Fibroblast of lung (primary cell): ENCODE measurements around the gene MYL12B. TPM values are rescaled to one million over a fixed set of nuclear protein-coding genes. Genes with fewer than 3 reads are reported as not detected.
A peak's percentile ranks its signal among the peaks of the same experiment; 100 is the strongest.

ENCODE experiments used
- DNase-seq, 2 donors: peaks; one replicate each; pipeline versions ENCODE4 v3.0.0 to v3.0.0-alpha.2; 2010; ENCODE audit warnings: low read depth in 2 of 2
- H2AFZ ChIP-seq: 2 replicates; pipeline ENCODE4 v1.5.1; 2012; ENCODE audit warnings: low read length, control low read depth, inconsistent platforms
- H3K27ac ChIP-seq: 2 replicates; pipeline ENCODE4 v1.5.1; 2011; ENCODE audit warnings: low read length, control low read depth; ENCODE audit not compliant: insufficient read depth
- H3K27me3 ChIP-seq: 2 replicates; pipeline ENCODE4 v1.5.1; 2011; ENCODE audit warnings: mild to moderate bottlenecking, low read length; ENCODE audit not compliant: control insufficient read depth, insufficient read depth
- H3K36me3 ChIP-seq: 2 replicates; pipeline ENCODE4 v1.5.1; 2011; ENCODE audit warnings: low read length; ENCODE audit not compliant: control insufficient read depth, insufficient read depth
- H3K4me1 ChIP-seq: 2 replicates; pipeline ENCODE4 v1.5.1; 2011; ENCODE audit warnings: low read length; ENCODE audit not compliant: control insufficient read depth, insufficient read depth; ENCODE audit errors: extremely low read depth
- H3K4me2 ChIP-seq: 2 replicates; pipeline ENCODE4 v1.5.1; 2011; ENCODE audit warnings: low read length, control low read depth; ENCODE audit not compliant: insufficient read depth; ENCODE audit errors: extremely low read depth
- H3K4me3 ChIP-seq, 4 experiments: fragments of 200-600 bp in 1 of 4; sonication (generic) in 1 of 4; replicated peaks in 1 of 4; 2 replicates each; pipeline ENCODE4 v1.5.1; 2011 to 2016; ENCODE audit warnings: low read length in 4 of 4, low read depth in 3 of 4, mild to moderate bottlenecking in 3 of 4, control low read depth in 2 of 4, inconsistent platforms in 1 of 4, mixed read lengths in 1 of 4; ENCODE audit not compliant: insufficient read depth in 1 of 4; ENCODE audit errors: control extremely low read depth in 1 of 4
- H3K79me2 ChIP-seq: 2 replicates; pipeline ENCODE4 v1.5.1; 2012; ENCODE audit warnings: mild to moderate bottlenecking, low read length, inconsistent platforms; ENCODE audit not compliant: control insufficient read depth, insufficient read depth
- H3K9ac ChIP-seq: 2 replicates; pipeline ENCODE4 v1.5.1; 2011; ENCODE audit warnings: mild to moderate bottlenecking, low read length, control low read depth; ENCODE audit not compliant: insufficient read depth
- H3K9me3 ChIP-seq: 2 replicates; pipeline ENCODE4 v1.5.1; 2012; ENCODE audit warnings: low read depth, low read length; ENCODE audit not compliant: control insufficient read depth, insufficient read depth
- H4K20me1 ChIP-seq: 2 replicates; pipeline ENCODE4 v1.5.1; 2011; ENCODE audit warnings: low read length; ENCODE audit not compliant: control insufficient read depth, insufficient read depth; ENCODE audit errors: extremely low read depth
- EZH2 ChIP-seq: IDR thresholded peaks from 2 replicates; pipeline ENCODE4 v1.5.1; 2012; ENCODE audit warnings: low read length, control low read depth, mild to moderate bottlenecking; ENCODE audit errors: missing control alignments
- polyA plus RNA-seq, 2 donors: library from polyadenylated mRNA; depleted of rRNA in 1 of 2; stranded (reverse) in 1 of 2; unstranded in 1 of 2; fragments of >200 nt; gene quantifications; 2 replicates each; pipeline ENCODE4 v1.2.1, GENCODE V29; 2011 to 2012; ENCODE audit warnings: missing spikeins in 1 of 2
- total RNA-seq: library from RNA; depleted of rRNA; stranded (reverse); fragments of >200 nt; gene quantifications from 2 replicates; pipeline ENCODE4 v1.2.1, GENCODE V29; 2014
- TF ChIP-seq, protein P1 (sequence below), 2 donors: IDR thresholded peaks in 1 of 2; conservative IDR thresholded peaks in 1 of 2; 1 replicate in 1 of 2; 2 replicates in 1 of 2; pipeline ENCODE4 v1.5.1; 2011 to 2012; ENCODE audit warnings: low read length in 2 of 2, control low read depth in 1 of 2, inconsistent platforms in 1 of 2, low read depth in 1 of 2, mild to moderate bottlenecking in 1 of 2

The MYL12B gene
- total and polyA plus RNA-seq, 2 donors (not counting 1 experiment from before 2014, with no cell fraction given): 473 to 1,122 TPM

DNA sequence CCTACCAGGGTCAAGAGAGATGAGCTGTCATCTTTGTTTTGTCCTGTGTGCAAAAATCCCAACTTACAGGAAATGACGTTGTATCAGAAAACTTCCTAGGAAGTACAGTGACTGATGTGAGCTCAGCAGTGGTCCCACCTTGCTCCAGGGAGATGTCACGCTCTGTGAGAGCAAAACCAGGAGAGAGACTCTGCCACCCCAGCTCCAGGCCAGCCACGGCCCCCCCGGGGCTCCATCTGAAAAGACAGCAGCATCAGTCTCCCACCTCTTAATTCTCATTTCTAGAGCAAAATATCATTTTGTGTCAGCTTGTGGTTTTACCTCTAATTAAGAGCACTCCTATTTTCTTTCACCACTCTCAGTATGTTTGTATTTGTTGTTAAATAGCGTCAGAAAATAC is 57.5 kb downstream of the MYL12B start:
- H2AFZ ChIP-seq: no peak overlapping the region
- no peak overlapping the region for H3K9ac ChIP-seq
- H3K4me2 ChIP-seq: no peak overlapping the region

DNA sequence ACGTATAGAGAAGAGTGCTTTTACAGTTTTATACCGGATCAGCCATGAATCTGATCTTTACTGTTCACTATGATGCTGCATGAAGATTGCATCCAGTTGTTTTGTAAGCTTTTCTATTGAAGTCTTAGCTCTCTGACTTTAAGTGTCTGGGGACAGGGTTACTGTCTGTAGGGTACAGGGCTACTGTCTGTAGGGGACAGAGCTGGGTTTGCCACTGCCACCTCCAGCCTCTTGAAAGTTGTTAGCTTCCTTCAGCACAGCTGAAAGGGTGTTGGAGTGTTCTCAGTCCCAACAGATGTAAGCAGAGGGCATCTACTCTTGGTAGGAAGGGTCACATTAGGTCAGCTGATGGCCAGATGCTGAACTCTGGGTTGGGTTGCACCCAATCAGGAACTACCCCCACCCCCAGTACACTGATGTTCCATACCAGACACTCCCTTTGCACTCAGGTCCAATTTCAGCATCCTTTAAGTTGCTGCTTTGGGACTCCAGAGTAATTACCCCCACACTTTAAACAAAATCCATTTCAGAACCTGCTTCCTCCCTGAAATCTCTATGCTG is 58.0 kb downstream of the MYL12B start:
- Histone ChIP-seq H4K20me1 (no peaks in the 10 kb centered on the region), H3K36me3 (no peaks in the 10 kb centered on the region), H2AFZ (no peak overlapping the region), H3K27me3 (no peaks in the 10 kb centered on the region), H3K9me3 (no peaks in the 10 kb centered on the region), H3K9ac (no peak overlapping the region), H3K79me2 (no peaks in the 10 kb centered on the region), H3K4me3 (no peak overlapping the region), H3K27ac (no peak overlapping the region), H3K4me1 (no peaks in the 10 kb centered on the region), H3K4me2 (no peak overlapping the region)
- TF ChIP-seq, protein P1, sequence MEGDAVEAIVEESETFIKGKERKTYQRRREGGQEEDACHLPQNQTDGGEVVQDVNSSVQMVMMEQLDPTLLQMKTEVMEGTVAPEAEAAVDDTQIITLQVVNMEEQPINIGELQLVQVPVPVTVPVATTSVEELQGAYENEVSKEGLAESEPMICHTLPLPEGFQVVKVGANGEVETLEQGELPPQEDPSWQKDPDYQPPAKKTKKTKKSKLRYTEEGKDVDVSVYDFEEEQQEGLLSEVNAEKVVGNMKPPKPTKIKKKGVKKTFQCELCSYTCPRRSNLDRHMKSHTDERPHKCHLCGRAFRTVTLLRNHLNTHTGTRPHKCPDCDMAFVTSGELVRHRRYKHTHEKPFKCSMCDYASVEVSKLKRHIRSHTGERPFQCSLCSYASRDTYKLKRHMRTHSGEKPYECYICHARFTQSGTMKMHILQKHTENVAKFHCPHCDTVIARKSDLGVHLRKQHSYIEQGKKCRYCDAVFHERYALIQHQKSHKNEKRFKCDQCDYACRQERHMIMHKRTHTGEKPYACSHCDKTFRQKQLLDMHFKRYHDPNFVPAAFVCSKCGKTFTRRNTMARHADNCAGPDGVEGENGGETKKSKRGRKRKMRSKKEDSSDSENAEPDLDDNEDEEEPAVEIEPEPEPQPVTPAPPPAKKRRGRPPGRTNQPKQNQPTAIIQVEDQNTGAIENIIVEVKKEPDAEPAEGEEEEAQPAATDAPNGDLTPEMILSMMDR (conservative IDR thresholded peaks at IDR 0.05 in 1 of 2, IDR thresholded peaks at IDR 0.05 in 1 of 2; ENCODE audit: low read depth in 1 of 2, low read length in 2 of 2): no peak
- TF ChIP-seq EZH2: no peak
- no peak for DNase-seq

More for the DNA sequence above, 57.5 kb downstream of the MYL12B start:
- no peak overlapping the region for H3K4me3 ChIP-seq
- no peak for TF ChIP-seq EZH2
- TF ChIP-seq, protein P1 (conservative IDR thresholded peaks at IDR 0.05 in 1 of 2, IDR thresholded peaks at IDR 0.05 in 1 of 2; ENCODE audit: low read depth in 1 of 2, low read length in 2 of 2): no peak
- DNase-seq: peak in 1 of 2 donors; percentile 49
- H3K36me3 ChIP-seq: no peaks in the 10 kb centered on the region
- H3K4me1 ChIP-seq: no peaks in the 10 kb centered on the region
- H4K20me1 ChIP-seq: no peaks in the 10 kb centered on the region
- H3K27me3 ChIP-seq: no peaks in the 10 kb centered on the region
- no peaks in the 10 kb centered on the region for H3K9me3 ChIP-seq
- no peak overlapping the region for H3K27ac ChIP-seq
- H3K79me2 ChIP-seq: no peaks in the 10 kb centered on the region

DNA sequence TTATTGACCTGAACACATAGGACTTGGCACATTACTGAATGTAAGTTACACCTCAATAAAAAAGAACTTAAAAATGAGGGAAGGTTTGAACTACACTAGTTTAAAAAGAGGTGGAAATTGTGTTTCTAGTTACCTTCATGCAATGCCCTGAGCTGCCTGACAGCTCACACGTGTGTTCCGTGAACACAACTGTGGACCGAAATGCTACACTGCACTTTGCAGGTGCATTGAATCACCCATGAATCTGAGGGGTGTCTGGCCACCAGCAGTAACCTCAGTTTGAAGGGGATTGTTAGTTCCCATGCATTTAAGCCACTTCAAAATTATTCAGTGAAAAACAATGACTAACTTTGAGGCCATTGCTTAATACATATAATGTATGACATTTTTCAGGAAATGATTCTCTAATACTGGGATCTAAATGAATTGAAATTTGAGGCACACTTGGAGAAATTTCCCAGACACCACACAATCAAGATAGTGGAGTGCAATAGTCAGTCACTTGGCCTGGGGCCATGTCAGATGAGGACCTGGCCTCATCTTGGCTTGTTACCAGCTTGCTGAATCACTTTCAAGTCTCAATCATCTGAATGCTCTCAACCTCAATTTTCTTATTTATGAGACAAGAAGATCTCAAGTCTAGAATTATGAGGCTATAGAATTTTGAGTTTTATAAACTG is 59.3 kb downstream of the MYL12B start:
- H4K20me1 ChIP-seq: no peaks in the 10 kb centered on the region
- no peaks in the 10 kb centered on the region for H3K4me1 ChIP-seq
- H3K36me3 ChIP-seq: no peaks in the 10 kb centered on the region
- no peak overlapping the region for H3K4me3 ChIP-seq
- no peaks in the 10 kb centered on the region for H3K79me2 ChIP-seq
- H2AFZ ChIP-seq: no peak overlapping the region
- H3K9me3 ChIP-seq: no peaks in the 10 kb centered on the region
- TF ChIP-seq EZH2: no peak
- TF ChIP-seq, protein P1 (conservative IDR thresholded peaks at IDR 0.05 in 1 of 2, IDR thresholded peaks at IDR 0.05 in 1 of 2; ENCODE audit: low read depth in 1 of 2, low read length in 2 of 2): no peak
- no peak overlapping the region for H3K27ac ChIP-seq
- no peaks in the 10 kb centered on the region for H3K27me3 ChIP-seq
- no peak overlapping the region for H3K9ac ChIP-seq
- no peak overlapping the region for H3K4me2 ChIP-seq
- peak; percentile 96 to 97 for DNase-seq
